PC-9 (cell line): ENCODE results near the gene DLGAP1. TPM values are rescaled to one million over a fixed set of nuclear protein-coding genes. Genes with fewer than 3 reads are reported as not detected.

Experiments used
- BruUV-seq: library from RNA; stranded (reverse); fragments of 400-500 nt; replicated peaks from 2 replicates; lab custom pipeline; 2021; lab: Mats Ljungman, UMichigan
- CTCF ChIA-PET: fragments of 300-600 bp; sonication (Branson Sonifier 250); formaldehyde crosslinking; loops from one replicate; lab custom pipeline; 2022; ENCODE audit warnings: antibody characterized with exemption; lab: Charles Lee
- POLR2A ChIA-PET: fragments of 300-600 bp; sonication (Branson Sonifier 250); formaldehyde crosslinking; loops from one replicate; lab custom pipeline; 2022; ENCODE audit warnings: antibody characterized with exemption; ENCODE audit not compliant: unreplicated experiment; lab: Charles Lee
- DNase-seq, 2 experiments: peaks; one replicate each; pipeline versions ENCODE4 v3.0.0 to v3.0.0-alpha.2; 2015 to 2022; ENCODE audit warnings: mixed read lengths in 1 of 2
- H2AFZ ChIP-seq: fragments of 200-600 bp; sonication (generic); 2 replicates; pipeline ENCODE4 v1.8.1; 2017; ENCODE audit warnings: antibody characterized with exemption
- H3F3A ChIP-seq: fragments of 200-600 bp; sonication (generic); 2 replicates; pipeline ENCODE4 v1.8.1; 2017; ENCODE audit warnings: antibody characterized with exemption, mild to moderate bottlenecking, low read depth; ENCODE audit not compliant: insufficient read depth
- H3K27ac ChIP-seq: fragments of 200-600 bp; sonication (generic); 2 replicates; pipeline ENCODE4 v1.6.1; 2016; ENCODE audit warnings: mixed run types
- H3K27me3 ChIP-seq: fragments of 200-600 bp; sonication (generic); 2 replicates; pipeline ENCODE4 v1.6.1; 2016; ENCODE audit warnings: low read depth, mixed run types; ENCODE audit not compliant: insufficient read depth
- H3K36me3 ChIP-seq: fragments of 200-600 bp; sonication (generic); 2 replicates; pipeline ENCODE4 v1.6.1; 2016; ENCODE audit warnings: low read depth, mixed run types
- H3K4me1 ChIP-seq: fragments of 200-600 bp; sonication (generic); replicated peaks from 2 replicates; pipeline ENCODE4 v1.6.1; 2016; ENCODE audit warnings: mixed run types; ENCODE audit not compliant: insufficient read depth
- H3K4me2 ChIP-seq: fragments of 200-600 bp; sonication (generic); 2 replicates; pipeline ENCODE4 v1.6.1; 2017; ENCODE audit warnings: mixed run types
- H3K4me3 ChIP-seq: fragments of 200-600 bp; sonication (generic); 2 replicates; pipeline ENCODE4 v1.6.1; 2016; ENCODE audit warnings: mixed run types
- H3K79me2 ChIP-seq: fragments of 200-600 bp; sonication (generic); 2 replicates; pipeline ENCODE4 v1.6.1; 2017; ENCODE audit warnings: low read depth, mixed run types
- H3K9me2 ChIP-seq: fragments of 200-600 bp; sonication (generic); 2 replicates; pipeline ENCODE4 v1.8.1; 2017; ENCODE audit warnings: mild to moderate bottlenecking; ENCODE audit not compliant: insufficient read depth
- H3K9me3 ChIP-seq: fragments of 200-600 bp; sonication (generic); 2 replicates; pipeline ENCODE4 v1.8.1; 2016; ENCODE audit warnings: low read depth; ENCODE audit not compliant: insufficient read depth
- H4K20me1 ChIP-seq: fragments of 200-600 bp; sonication (generic); 2 replicates; pipeline ENCODE4 v1.8.1; 2017; ENCODE audit not compliant: insufficient read depth
- CTCF ChIP-seq: fragments of 200-600 bp; sonication (generic); conservative IDR thresholded peaks from 2 replicates; pipeline ENCODE4 v1.6.1; 2017; ENCODE audit warnings: mixed run types, antibody characterized with exemption, mild to moderate bottlenecking, moderate library complexity
- EZH2 ChIP-seq: fragments of 200-600 bp; sonication (generic); IDR thresholded peaks from 2 replicates; pipeline ENCODE4 v1.8.0; 2017; ENCODE audit warnings: antibody characterized with exemption, low read depth
- intact Hi-C: fragments of 100-400 bp; cut with micrococcal nuclease; formaldehyde crosslinking; loops from one replicate; pipeline ENCODE4 v1.10.0; 2022; ENCODE audit not compliant: unreplicated experiment
- total RNA-seq: library from RNA; stranded (reverse); gene quantifications from 2 replicates; pipeline ENCODE4 v1.2.3, GENCODE V29; 2021

The DLGAP1 gene
- total RNA-seq, 1 experiment from 2014 or later: not detected

GRCh38 chr18:3455907-3456685 lies 999.0 kb downstream of the DLGAP1 start:
- no peak overlapping the region for H2AFZ ChIP-seq
- peaks cover 88% of the 10 kb centered on the region for H3K79me2 ChIP-seq
- H3K9me3 ChIP-seq: no peaks in the 10 kb centered on the region
- ChIA-PET CTCF (no interaction called here), POLR2A (interaction anchor here (0.7 kb wide), 2 partner anchors 139 to 272 kb away, joined by 3 to 4 read pairs; no protein-coding TSS in a partner anchor)
- peaks cover 89% of the 10 kb centered on the region for H3F3A ChIP-seq
- no peaks in the 10 kb centered on the region; the same call in 1 of the 2 replicates for H3K27me3 ChIP-seq
- H3K4me2 ChIP-seq: peak overlapping the region; percentile 84
- DNase-seq: peak in 1 of 2 experiments; percentile 56
- H3K4me1 ChIP-seq: peaks cover 49% of the 10 kb centered on the region
- intact Hi-C loops: no loop called here
- peak overlapping the region; percentile 96 for H3K27ac ChIP-seq
- peak overlapping the region; percentile 83; the same call in 1 of the 2 replicates for H3K4me3 ChIP-seq
- BruUV-seq: no TSS peak
- TF ChIP-seq EZH2: no peak
- no peaks in the 10 kb centered on the region for H3K9me2 ChIP-seq
- peaks cover 56% of the 10 kb centered on the region for H3K36me3 ChIP-seq
- H4K20me1 ChIP-seq: peaks cover 49% of the 10 kb centered on the region

GRCh38 chr18:3455090-3455635 lies 999.9 kb downstream of the DLGAP1 start:
- DNase-seq: no peak
- Histone ChIP-seq H2AFZ (no peak overlapping the region), H3K4me2 (peak overlapping the region; percentile 84), H3K9me2 (no peaks in the 10 kb centered on the region), H3K9me3 (no peaks in the 10 kb centered on the region), H3K79me2 (peaks cover 97% of the 10 kb centered on the region), H3K4me1 (peaks cover 49% of the 10 kb centered on the region), H3K36me3 (peaks cover 49% of the 10 kb centered on the region), H3F3A (peaks cover 80% of the 10 kb centered on the region), H3K4me3 (peak overlapping the region; percentile 83), H4K20me1 (peaks cover 51% of the 10 kb centered on the region), H3K27me3 (no peaks in the 10 kb centered on the region; the same call in 1 of the 2 replicates), H3K27ac (peak overlapping the region; percentile 96)
- no TSS peak for BruUV-seq
- CTCF ChIA-PET: interaction anchor here (0.6 to 2.4 kb wide), 5 partner anchors 43 to 638 kb away, joined by 3 to 31 read pairs (median 7); no protein-coding TSS in a partner anchor
- TF ChIP-seq EZH2: no peak
- no peak; the same call in 1 of the 2 replicates for TF ChIP-seq CTCF
- POLR2A ChIA-PET: interaction anchor here (0.5 kb wide), 1 partner anchor 139 kb away, joined by 8 read pairs; no protein-coding TSS in a partner anchor
- intact Hi-C loops: no loop called here

- H4K20me1 ChIP-seq: peaks cover 49% of the 10 kb centered on the region
- BruUV-seq: no TSS peak
- peaks cover 49% of the 10 kb centered on the region for H3K4me1 ChIP-seq
- TF ChIP-seq CTCF (peak; percentile 79), EZH2 (no peak)
- intact Hi-C loops: loop anchor here (1.0 to 5.0 kb wide), 5 partner anchors 132 to 318 kb away; no protein-coding TSS in a partner anchor
- H3K4me2 ChIP-seq: peak overlapping the region; percentile 84
- peaks cover 98% of the 10 kb centered on the region for H3K79me2 ChIP-seq
- H2AFZ ChIP-seq: no peak overlapping the region
- H3K9me2 ChIP-seq: no peaks in the 10 kb centered on the region
- no peaks in the 10 kb centered on the region; the same call in 1 of the 2 replicates for H3K27me3 ChIP-seq
- ChIA-PET POLR2A (interaction anchor here (0.5 to 1.3 kb wide), 7 partner anchors 15 to 340 kb away, joined by 3 to 12 read pairs (median 8); no protein-coding TSS in a partner anchor), CTCF (interaction anchor here (0.6 to 2.4 kb wide), 6 partner anchors 43 to 172 kb away, joined by 3 to 31 read pairs (median 6); no protein-coding TSS in a partner anchor)
- H3K4me3 ChIP-seq: peak overlapping the region; percentile 83
- peak overlapping the region; percentile 96 for H3K27ac ChIP-seq
- peaks cover 48% of the 10 kb centered on the region for H3K36me3 ChIP-seq
- H3F3A ChIP-seq: peaks cover 76% of the 10 kb centered on the region
- H3K9me3 ChIP-seq: no peaks in the 10 kb centered on the region
- peak; percentile 41 to 52 for DNase-seq
Measured at GRCh38 chr18:3454365-3455089, 1000.6 kb downstream of the DLGAP1 start.
